Muscle of arm (tissue), 12 donors: ENCODE results near the gene CCDC24. TPM values are rescaled to one million over a fixed set of nuclear protein-coding genes. Genes with fewer than 3 reads are reported as not detected.

Experiments
- DNase-seq: peaks from one replicate; pipeline ENCODE4 v3.0.0-alpha.2; 2013
- polyA plus RNA-seq, 12 donors: library from polyadenylated mRNA; unstranded; fragments of 120-200 nt; gene quantifications; one replicate each; pipeline ENCODE4 v1.2.1, GENCODE V29; 2013; ENCODE audit not compliant: insufficient read length in 12 of 12

Gene CCDC24
- polyA plus RNA-seq, 12 donors, result 0.67 to 4.2 (median 1.0) TPM; not detected in 2

DNA sequence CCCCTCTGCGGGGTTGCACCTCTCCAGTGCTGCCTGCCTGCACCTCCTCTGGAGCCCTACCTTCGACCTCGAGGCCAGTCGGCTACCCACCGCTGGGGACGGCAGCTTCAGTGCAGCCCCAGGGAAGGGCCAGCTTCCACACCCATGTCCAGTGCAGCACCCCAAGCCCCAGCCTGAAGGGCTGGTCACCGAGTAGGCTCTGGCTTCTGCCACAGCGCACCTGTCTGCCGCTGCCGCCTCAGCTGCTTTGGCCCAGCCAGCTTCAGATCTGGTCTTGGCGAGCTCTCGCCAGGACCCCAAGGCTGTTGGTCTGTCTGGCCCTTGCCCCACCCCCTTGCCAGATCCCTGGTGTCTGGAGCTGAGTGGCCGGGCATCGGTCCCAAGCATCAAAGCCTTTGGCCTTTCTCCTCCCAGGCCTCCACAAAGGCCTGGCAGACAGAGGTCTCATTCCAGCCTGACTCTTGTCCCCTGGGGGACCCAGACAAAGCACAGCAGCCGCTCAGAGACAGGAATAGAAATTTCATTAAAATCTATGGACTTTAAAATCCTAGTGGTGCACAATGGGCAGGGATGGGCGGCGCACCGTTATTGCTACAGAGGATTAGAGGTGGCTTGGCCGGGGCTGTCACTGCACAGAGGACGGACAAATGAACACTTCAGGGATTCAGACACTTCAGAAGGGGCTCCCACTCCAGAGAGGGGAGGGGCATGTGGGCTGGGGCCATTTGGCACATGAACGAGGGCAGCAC, 4.8 kb downstream of the CCDC24 start:
- no peak for DNase-seq

GRCh38 chr1:43996733-43997115, 5.3 kb downstream of the CCDC24 start:
- no peak for DNase-seq

GRCh38 chr1:43997295-43997999, 6.0 kb downstream of the CCDC24 start:
- no peak for DNase-seq

DNA sequence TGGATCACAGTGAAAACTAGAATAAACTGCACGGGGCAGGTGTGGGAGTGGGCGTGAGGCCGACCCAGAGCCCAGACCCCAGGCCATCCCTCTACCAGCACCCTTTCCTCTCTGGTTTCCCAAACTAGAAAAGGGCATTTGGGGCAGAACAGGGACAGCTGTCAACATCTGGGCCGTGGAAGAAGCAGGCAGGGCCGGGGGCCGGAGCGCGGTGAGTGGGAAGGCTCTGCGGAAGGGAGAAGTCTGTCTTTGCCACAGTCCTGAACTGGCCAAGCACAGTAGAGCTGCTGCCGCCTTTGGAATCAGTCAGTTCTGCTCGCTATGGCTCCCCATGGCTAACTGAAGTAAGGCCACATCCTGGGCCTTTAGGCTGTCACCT, 6.6 kb downstream of the CCDC24 start:
- no peak for DNase-seq

- DNase-seq, result no peak
These were observed 8.1 kb downstream of the CCDC24 start for GRCh38 chr1:43999455-43999854.

DNA sequence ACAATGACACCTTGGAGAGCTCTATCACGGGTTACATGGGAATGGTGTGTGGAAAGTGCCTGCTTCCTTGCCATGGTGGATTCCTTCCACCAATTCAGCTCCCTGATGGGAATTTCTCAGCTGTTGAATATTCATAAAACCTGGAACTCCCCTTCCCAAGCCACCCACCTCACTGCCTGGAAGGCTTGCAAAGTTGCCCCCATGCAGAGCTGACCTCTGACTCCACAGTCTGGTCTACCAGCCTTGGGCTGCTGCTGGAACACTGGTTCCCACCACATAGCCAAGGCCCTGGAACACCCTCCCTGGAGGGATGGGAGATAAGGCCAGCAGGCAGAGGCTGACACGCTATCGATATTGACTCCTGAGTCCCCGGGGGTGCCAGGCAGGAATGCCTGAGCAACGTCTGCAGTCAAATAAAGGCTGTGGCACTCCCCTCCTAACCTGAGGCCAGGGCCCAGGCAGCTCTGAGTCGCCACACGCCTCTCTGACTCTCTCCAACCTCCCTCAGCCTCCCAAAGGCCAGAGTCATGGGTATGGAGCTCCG, 8.8 kb downstream of the CCDC24 start:
- no peak for DNase-seq

DNA sequence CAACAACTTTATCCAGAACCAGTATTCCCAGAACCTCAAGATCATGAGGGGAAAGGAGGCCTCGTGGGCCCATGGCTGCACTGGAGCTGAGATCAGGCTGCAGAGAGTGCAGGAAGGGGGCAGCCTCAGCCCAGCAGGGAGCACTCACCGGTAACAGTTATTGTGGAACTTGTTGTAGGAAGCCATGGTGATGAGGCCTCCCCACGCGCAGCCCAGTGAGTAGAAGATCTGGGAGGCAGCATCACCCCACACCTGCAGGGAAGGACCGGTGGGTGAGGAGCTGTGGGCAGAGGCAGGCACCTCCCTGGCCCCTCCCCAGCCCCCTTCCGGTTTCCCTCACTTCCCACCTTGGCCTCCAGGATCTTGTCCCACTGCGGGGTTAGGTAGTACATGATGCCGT, 10.8 kb downstream of the CCDC24 start:
- DNase-seq, result no peak

- no peak for DNase-seq
These were observed 11.3 kb downstream of the CCDC24 start for GRCh38 chr1:44002606-44003157.

- no peak for DNase-seq
These were observed 16.9 kb downstream of the CCDC24 start for GRCh38 chr1:44008259-44008658.

- no peak for DNase-seq
These were observed 19.6 kb downstream of the CCDC24 start for GRCh38 chr1:44010935-44011471.

DNA sequence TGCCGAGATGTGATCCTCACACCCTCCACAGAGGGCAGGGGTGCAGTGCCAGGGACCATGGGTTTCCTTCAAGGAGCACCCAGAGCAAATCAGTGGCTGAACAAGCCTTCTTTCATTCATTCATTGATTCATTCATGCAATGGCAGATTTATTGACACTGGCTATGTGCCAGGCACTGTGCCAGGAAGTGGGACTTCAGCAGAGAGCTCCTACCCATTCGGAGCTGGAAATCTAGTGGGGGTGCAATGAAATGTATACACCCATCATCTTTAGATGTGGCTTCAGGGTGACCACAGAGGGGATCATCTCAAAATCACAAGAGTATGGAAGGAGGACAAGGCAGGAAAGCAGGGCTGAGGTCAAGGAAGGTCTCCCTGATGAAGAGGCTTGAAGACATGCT, 21.0 kb downstream of the CCDC24 start:
- no peak for DNase-seq

DNA sequence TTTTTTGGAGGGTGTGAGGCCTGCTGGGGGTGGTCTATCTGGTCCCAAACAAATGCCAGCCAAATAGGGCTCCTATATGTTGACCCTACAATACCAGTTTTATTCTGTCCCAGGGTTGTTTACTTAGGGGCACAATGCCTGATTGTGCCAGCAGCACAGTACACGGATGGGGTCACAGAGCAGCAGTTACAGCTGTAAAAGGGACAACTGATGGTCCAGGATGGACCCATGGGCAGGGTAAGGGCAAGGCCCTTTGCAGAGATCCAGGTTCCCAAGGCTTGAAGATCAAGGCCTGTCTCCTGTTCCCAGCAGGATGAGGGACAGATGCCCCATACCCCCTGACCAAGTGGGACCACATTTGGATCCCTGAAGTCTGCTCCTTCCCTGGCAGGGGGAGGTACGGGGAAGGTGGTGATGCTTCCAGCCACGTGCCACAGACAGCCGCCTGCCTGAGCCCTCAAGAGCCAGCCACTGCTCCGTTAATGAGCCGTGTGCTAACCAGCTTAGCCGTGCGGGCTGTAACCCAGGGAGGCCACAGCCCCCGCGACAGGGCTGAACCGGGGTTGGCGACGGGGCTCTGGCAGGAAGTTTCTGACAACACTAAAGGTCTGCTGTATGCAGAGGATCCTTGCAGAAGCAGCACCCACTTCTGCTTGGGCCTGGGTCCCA, 21.7 kb downstream of the CCDC24 start:
- no peak for DNase-seq

DNA sequence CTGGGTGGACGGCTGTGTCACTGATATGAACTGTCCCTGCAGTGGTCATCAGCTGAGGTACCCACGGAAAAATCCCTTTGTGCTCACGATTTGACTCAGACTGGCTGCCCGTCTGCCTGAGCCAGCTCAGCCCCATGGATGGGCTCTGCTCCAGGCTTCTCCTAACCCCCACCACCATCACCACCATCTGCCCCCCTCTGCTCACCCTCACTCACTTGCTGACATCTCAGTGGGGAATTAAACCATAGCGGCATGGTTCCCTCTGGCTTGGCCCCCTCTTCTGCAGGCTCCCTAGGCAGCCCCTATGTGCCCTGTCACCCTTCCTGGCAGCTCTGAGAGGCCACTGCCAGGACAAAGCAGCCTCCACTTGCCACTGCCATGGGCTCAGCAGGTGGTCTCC, 22.6 kb downstream of the CCDC24 start:
- DNase-seq, result no peak

GRCh38 chr1:44014365-44015104, 23.1 kb downstream of the CCDC24 start:
- DNase-seq, result no peak

GRCh38 chr1:44015206-44015605, 23.8 kb downstream of the CCDC24 start:
- no peak for DNase-seq

DNA sequence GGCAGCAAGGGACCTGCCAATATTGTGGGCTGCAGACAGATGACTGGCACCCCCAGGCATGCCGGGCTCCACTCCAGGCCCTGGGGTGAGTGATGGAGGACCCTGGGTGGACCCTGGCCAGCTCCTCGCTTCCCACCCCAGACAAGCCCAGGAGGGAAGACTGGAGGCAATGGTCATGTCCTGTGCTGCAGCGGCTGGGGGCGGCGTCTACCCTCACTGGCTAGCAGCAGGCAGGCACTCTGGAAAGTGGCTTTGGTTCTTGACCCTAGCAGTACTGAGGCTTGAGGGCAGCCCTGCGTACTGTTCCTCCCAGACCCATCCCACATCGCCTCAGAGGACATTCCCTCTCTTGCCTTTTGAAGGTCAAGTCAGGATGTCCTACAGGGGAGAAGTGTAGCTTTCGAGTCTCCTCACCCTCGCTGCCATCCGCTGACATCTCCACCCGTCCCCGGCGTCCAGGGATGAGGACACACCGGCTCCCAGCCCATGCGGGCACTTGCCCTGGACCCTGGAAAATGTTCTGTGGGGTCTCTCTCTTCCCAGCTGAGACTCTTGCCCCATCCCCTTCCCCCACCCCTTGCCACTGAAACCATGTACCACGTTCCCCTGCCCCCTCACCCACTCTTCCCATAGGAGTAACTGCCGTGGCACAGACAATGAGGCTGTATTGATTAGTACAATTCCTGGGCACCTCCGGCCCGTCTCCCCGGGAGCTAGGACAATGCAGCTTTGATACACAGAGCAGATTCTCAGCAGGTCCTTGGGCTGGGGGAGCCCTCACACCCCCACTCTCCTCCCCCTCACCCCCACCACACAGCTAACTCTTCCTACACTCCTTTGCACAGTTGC, 24.9 kb downstream of the CCDC24 start:
- DNase-seq, result no peak

DNA sequence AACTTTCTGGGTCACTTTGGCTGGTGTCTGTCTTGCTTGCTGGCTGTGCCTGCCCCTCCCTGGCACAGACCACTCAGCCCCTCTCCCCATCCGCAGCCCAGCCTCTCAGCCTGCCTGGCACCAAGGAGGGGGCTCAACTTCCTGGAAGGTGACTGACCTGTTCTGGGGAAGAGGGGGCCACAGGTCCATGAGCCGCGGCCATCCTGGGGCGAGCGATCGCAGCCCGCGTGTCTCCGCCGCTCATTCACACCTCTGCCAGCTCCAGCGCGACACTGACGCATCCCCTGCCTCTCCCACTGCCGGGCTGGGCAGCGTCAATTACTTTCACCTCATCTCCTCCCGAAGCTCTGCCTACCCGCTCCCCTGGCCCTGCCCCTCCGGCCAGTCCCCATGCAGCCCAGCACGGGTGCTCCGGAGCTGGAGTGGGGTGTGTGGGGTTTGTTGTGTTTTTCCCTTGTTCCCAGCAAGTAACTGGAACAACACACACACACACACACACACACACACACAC, 25.5 kb downstream of the CCDC24 start:
- DNase-seq, result no peak

GRCh38 chr1:44019466-44019948, 28.1 kb downstream of the CCDC24 start:
- DNase-seq, result no peak

DNA sequence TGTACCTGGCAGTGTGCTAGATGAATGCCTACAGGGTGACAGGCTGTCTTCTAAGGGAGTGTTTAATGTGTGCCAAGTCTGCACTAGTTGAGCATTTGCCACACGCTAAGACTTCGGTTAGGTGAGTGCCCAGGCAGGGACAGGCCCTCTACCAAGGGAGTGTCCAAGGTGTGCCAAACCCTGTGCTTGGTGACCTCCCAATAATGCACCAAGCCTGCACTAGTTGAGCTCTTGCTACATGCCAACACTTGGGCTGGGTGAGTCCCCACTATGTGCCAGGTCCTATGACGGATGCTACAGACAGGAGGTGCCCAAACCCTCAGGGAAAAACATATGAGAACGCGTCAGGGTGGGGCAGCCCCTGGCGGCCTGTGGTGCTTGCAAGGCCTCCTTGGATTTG, 29.1 kb downstream of the CCDC24 start:
- DNase-seq, result no peak

GRCh38 chr1:44021156-44021555, 29.8 kb downstream of the CCDC24 start:
- no peak for DNase-seq
